ENCODE results near the gene GSTM1.

GSTM1 gene

DNA sequence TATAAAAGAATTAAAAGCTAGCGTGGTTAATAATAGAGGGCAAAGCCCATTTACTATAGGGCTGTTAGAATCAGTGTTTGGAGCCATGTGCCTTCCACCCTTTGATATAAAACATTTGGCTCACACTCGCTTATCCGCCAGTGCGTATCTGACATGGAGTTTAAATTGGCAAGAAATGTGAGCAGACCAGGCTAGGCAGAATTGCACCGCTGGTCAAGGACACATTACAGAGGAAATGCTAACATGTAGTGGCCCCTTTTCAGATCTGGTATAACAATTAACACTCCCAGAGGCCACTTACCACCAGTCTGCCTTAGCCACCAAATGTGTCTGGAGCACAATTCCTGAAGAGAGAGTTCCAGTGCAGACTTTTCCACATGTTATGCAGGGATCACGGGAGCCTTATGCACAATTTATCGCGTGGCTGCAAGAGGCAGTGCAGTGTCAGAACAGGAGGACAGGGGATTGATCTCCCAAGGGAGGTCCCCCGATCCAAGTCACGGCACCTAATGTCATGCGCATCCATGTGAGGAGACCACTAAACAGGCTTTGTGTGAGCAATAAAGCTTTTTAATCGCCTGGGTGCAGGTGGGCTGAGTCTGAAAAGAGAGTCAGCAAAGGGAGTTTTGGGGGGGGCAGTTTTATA lies 39.2 kb downstream of the GSTM1 start:
- H3K36me3 Mint-ChIP-seq (ENCODE audit: low read depth): peaks cover 4% of the 10 kb centered on the region
- peaks cover 3% of the 10 kb centered on the region for H3K27me3 Mint-ChIP-seq (ENCODE audit: low read depth, poor library complexity)
- TF ChIP-seq, protein P1, sequence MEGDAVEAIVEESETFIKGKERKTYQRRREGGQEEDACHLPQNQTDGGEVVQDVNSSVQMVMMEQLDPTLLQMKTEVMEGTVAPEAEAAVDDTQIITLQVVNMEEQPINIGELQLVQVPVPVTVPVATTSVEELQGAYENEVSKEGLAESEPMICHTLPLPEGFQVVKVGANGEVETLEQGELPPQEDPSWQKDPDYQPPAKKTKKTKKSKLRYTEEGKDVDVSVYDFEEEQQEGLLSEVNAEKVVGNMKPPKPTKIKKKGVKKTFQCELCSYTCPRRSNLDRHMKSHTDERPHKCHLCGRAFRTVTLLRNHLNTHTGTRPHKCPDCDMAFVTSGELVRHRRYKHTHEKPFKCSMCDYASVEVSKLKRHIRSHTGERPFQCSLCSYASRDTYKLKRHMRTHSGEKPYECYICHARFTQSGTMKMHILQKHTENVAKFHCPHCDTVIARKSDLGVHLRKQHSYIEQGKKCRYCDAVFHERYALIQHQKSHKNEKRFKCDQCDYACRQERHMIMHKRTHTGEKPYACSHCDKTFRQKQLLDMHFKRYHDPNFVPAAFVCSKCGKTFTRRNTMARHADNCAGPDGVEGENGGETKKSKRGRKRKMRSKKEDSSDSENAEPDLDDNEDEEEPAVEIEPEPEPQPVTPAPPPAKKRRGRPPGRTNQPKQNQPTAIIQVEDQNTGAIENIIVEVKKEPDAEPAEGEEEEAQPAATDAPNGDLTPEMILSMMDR (IDR thresholded peaks at IDR 0.05): no peak
- peak overlapping the region; percentile 31 for H3K27ac Mint-ChIP-seq
- H3K4me3 Mint-ChIP-seq: no peak overlapping the region
- H3K9me3 Mint-ChIP-seq: peaks cover 23% of the 10 kb centered on the region
- DNase-seq: no peak
- H3K4me1 Mint-ChIP-seq: peaks cover 10% of the 10 kb centered on the region

DNA sequence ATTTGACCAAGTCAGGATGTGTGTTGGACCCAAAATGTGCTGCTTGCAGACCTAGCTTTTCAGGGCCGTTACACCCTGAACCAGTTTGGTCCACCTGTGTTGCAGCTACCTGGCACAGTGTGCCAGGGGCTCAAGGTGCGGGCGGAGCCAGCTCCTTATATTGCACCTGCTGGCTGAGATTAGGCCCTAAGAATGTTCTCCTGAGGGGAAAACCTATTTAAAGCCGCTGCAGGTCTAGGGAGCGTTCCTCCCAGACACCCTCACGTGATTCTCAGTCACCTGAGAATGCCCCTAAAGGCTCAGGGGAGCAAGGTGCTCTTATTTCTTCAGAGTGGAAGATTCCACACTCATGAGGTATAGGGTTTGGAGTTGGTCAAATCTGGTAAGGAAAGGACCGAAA lies 41.3 kb downstream of the GSTM1 start:
- TF ChIP-seq, protein P1 (IDR thresholded peaks at IDR 0.05): no peak
- DNase-seq: no peak
- Mint-ChIP-seq H3K27me3 (ENCODE audit: low read depth, poor library complexity) (peaks cover 7% of the 10 kb centered on the region), H3K4me3 (no peak overlapping the region), H3K9me3 (peaks cover 23% of the 10 kb centered on the region), H3K4me1 (peaks cover 19% of the 10 kb centered on the region), H3K27ac (no peak overlapping the region), H3K36me3 (ENCODE audit: low read depth) (peaks cover 11% of the 10 kb centered on the region)

DNA sequence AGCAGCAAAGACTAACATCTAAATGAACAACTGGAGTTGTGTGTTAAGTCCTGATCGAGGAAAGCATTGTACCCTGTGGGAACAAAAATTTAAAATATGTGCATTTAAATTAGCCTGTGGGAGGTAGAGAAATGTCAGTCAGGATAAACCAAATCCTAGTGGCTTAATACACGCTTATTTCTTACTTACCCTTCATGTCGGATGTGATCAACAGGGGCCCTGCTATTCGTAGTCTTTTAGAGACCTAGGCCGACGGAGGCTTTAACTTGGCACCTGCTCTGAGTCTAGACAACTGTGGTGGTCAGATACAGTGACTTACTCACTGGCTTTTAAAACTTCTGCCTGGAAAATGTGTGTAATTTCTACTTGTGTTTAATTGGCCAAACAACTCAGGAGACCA lies 43.0 kb downstream of the GSTM1 start:
- H3K36me3 Mint-ChIP-seq (ENCODE audit: low read depth): peaks cover 26% of the 10 kb centered on the region
- H3K9me3 Mint-ChIP-seq: peaks cover 22% of the 10 kb centered on the region
- peaks cover 13% of the 10 kb centered on the region for H3K27me3 Mint-ChIP-seq (ENCODE audit: low read depth, poor library complexity)
- no peak overlapping the region for H3K27ac Mint-ChIP-seq
- TF ChIP-seq, protein P1 (IDR thresholded peaks at IDR 0.05): no peak
- DNase-seq: no peak
- no peak overlapping the region for H3K4me3 Mint-ChIP-seq
- peaks cover 19% of the 10 kb centered on the region for H3K4me1 Mint-ChIP-seq

DNA sequence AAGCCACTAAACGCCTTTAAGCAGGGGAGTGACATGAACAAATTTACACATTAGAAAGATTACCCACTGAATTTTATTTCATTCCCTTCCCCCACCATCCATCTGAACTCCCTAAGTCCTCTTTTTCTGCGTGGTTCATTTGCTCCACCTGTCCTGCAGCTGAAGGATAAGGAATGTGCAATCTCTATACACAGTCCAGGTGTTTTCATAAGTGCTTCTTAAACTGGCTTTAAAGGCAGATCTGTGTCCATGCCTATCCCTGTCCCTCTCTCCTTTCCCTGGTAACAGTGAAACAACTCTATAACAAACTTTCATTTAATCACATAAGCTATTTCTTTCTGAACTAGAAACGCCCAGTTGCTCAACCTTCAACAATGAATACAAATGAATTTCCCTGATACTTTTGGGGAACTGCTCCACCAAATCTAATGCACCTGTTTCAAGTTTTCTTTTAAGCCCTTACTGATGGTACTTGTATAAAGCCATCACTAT lies 44.8 kb downstream of the GSTM1 start:
- Mint-ChIP-seq H3K36me3 (ENCODE audit: low read depth) (peaks cover 35% of the 10 kb centered on the region), H3K27me3 (ENCODE audit: low read depth, poor library complexity) (peaks cover 13% of the 10 kb centered on the region), H3K9me3 (peaks cover 5% of the 10 kb centered on the region), H3K4me1 (peaks cover 13% of the 10 kb centered on the region), H3K27ac (no peak overlapping the region), H3K4me3 (no peak overlapping the region)
- TF ChIP-seq, protein P1 (IDR thresholded peaks at IDR 0.05): no peak
- DNase-seq: no peak

DNA sequence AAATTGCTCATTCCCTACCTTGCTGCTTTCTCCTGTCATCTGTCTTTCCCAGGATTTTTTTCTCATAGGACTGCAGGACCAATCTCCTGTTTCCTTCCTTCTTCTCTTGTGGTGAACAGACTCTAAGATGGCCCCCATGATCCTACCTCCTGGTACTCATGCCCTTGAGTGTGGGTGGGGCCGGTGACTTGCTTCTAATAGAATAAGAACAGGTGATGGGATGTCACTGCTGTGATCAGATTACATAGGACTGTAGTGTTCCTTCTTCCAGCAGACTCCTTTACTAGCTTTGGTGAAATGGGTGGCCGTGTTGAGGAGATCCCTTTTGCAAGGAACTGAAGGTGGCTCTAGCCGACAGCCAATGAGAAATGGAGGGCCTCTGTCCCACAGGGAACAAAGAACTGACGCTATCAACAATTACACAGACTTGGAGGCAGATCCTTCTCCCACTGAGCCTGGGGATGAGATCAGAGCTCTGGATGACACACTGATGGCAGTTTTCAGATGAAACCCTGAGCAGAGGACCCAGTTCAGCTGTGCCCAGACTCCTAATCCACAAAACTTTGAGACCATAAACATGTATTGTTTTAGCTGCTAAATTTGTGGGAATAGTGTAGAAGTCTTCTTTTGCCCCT lies 45.7 kb downstream of the GSTM1 start:
- Mint-ChIP-seq H3K36me3 (ENCODE audit: low read depth) (peaks cover 44% of the 10 kb centered on the region), H3K9me3 (peaks cover 5% of the 10 kb centered on the region), H3K27ac (no peak overlapping the region), H3K4me3 (no peak overlapping the region), H3K4me1 (peaks cover 13% of the 10 kb centered on the region), H3K27me3 (ENCODE audit: low read depth, poor library complexity) (peaks cover 20% of the 10 kb centered on the region)
- no peak for DNase-seq
- TF ChIP-seq, protein P1 (IDR thresholded peaks at IDR 0.05): no peak
